IPS-18c (cell line): Measurements from ENCODE around the gene DNAJC11.
A peak's percentile ranks its signal among the peaks of the same experiment; 100 is the strongest.

Experiments used
- H3K4me3 ChIP-seq: 2 replicates; pipeline ENCODE4 v1.7.0; 2013; ENCODE audit warnings: low read depth, mild to moderate bottlenecking, low read length, moderate library complexity; ENCODE audit not compliant: insufficient read depth
- H3K9me3 ChIP-seq: one replicate; pipeline ENCODE4 v1.6.1; 2013; ENCODE audit warnings: mild to moderate bottlenecking, low read length, moderate library complexity; ENCODE audit not compliant: control insufficient read depth, insufficient read depth

The DNAJC11 gene

GRCh38 chr1:6635910-6636760 is 65.5 kb downstream of the DNAJC11 start:
- H3K4me3 ChIP-seq: no peak overlapping the region
- peaks cover 2% of the 10 kb centered on the region for H3K9me3 ChIP-seq

DNA sequence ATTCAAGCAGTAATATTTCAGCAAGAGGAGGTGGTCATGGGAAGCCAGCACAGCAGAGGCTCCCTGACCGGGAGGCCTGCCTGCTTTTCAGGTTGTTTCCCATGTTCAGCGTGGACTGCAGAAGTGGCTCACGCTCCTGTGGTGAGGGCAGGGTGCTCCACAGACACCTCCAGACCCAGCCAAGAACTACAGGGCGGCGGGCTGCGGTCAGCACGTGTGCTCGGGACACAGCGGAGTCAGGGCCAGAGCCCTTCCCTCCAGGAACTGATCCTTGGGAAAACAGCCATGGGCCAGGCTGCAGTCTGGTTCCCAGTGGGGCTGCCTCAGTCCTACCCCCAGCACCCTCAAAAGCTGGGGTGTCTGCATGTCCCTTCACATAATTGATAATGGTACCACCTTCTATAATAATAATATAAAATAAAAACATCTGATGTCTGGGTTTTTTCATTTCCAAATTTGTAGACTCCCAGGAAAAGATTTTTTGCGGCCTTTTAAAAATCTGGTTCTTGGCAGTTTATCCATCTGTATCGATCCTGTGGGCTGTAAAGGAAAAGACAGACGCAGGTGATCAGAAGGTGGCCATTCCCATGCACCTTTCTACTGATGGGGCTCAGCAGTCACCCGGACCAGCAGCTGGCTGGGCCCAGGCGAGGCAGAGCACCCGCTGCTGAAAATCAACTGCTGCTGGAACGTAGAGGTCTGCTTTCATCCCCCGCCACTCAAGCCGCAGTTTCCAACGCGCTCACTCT is 66.3 kb downstream of the DNAJC11 start:
- Histone ChIP-seq H3K4me3 (no peak overlapping the region), H3K9me3 (peaks cover 2% of the 10 kb centered on the region)

- Histone ChIP-seq H3K9me3 (no peaks in the 10 kb centered on the region), H3K4me3 (no peak overlapping the region)
Measured at GRCh38 chr1:6634371-6635052, 67.1 kb downstream of the DNAJC11 start.

GRCh38 chr1:6632588-6633514 is 68.8 kb downstream of the DNAJC11 start:
- Histone ChIP-seq H3K9me3 (no peaks in the 10 kb centered on the region), H3K4me3 (no peak overlapping the region)

- no peak overlapping the region for H3K4me3 ChIP-seq
- H3K9me3 ChIP-seq: no peaks in the 10 kb centered on the region
Measured at GRCh38 chr1:6631058-6631457, 70.6 kb downstream of the DNAJC11 start.

DNA sequence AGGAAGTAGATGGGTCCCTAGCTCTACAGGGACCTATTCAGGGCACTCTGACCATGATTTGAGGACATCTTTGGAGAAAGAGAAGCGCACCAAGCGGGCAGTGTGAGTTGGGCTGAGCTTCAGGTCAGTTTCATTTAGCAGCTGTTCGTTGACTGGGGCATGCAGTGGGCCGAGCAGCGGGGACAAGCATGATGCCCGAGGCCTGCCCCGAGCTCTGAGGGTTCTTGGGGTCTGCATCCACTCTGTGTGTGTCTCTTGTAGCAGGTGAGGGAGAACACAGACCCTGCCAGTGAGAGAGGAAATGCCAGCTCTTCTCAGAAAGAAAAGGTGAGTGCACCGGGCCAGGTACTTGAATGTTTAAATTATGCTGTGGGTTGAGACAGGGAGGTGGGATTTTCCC is 71.6 kb downstream of the DNAJC11 start:
- no peaks in the 10 kb centered on the region for H3K9me3 ChIP-seq

DNA sequence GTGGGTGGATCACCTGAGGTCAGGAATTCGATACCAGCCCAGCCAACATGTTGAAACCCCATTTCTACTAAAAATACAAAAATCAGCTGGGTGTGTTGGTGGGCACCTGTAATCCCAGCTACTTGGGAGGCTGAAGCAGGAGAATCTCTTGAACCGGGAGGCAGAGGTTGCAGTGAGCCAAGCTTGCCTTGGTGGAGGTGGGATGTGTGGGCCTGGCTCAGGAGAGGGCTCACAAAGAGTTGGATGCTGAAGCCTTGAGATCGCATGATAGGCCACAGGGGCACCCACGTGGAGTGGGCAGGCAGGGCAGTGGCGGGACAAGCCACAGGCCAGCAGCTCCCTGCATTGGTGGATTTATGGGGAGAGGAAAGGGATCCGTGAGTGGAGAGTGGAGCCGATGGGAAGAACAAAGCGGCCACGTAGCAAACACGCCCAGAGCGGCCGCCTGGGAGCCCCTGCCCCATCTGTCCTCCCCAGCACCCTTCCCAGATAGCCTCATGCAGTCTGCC is 72.6 kb downstream of the DNAJC11 start:
- no peaks in the 10 kb centered on the region for H3K9me3 ChIP-seq
- H3K4me3 ChIP-seq: no peak overlapping the region

More for the DNA sequence above, 71.6 kb downstream of the DNAJC11 start:
- no peak overlapping the region for H3K4me3 ChIP-seq

DNA sequence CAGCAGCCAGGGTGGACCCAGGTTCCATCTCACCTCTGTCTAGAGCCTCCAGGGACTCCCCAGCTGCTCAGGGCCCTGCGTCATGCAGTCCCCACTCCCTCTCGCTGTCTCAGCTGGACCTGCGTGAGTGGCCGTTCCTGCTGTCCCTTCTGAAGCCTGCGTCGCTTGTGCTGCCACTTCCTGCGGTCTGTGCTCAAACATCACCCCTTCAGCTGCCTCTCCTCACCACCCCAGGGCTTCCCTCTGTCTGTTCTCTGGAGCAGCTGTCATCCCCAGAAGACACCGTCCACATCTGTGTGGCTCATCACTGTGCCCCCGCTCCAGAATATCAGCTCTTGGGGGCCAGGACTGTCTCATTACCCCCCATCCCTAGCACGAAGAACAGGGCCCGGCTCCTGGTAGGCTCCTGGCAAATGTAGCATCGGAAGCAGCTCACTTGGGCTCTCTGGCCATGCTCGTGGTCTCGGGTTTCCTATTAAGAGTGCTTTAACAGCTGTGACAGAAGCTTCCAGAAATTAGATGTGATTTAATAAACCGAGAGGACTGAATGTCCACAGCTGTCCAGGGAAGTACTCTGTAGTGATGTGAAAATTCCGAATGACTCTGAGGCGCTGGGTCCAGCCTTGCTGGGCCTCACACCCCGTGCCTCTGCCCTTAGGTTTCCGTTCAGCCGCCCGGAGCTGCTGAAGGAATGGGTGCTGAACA is 73.6 kb downstream of the DNAJC11 start:
- Histone ChIP-seq H3K4me3 (no peak overlapping the region), H3K9me3 (no peaks in the 10 kb centered on the region)

GRCh38 chr1:6627031-6627430 is 74.6 kb downstream of the DNAJC11 start:
- H3K9me3 ChIP-seq: no peaks in the 10 kb centered on the region

GRCh38 chr1:6625584-6626149 is 75.9 kb downstream of the DNAJC11 start:
- H3K4me3 ChIP-seq: peak overlapping the region; percentile 82

More at GRCh38 chr1:6627031-6627430, 74.6 kb downstream of the DNAJC11 start:
- peak overlapping the region; percentile 1; the same call in 1 of the 2 replicates for H3K4me3 ChIP-seq

GRCh38 chr1:6624710-6625583 is 76.7 kb downstream of the DNAJC11 start, which contains the start of gene THAP3:
Gene THAP3, plus strand, starts transcription at chr1:6624868. Its CDS starts 351 bp downstream, at chr1:6625219.
- H3K9me3 ChIP-seq: no peaks in the 10 kb centered on the region

More at GRCh38 chr1:6625584-6626149, 75.9 kb downstream of the DNAJC11 start:
- no peaks in the 10 kb centered on the region for H3K9me3 ChIP-seq

DNA sequence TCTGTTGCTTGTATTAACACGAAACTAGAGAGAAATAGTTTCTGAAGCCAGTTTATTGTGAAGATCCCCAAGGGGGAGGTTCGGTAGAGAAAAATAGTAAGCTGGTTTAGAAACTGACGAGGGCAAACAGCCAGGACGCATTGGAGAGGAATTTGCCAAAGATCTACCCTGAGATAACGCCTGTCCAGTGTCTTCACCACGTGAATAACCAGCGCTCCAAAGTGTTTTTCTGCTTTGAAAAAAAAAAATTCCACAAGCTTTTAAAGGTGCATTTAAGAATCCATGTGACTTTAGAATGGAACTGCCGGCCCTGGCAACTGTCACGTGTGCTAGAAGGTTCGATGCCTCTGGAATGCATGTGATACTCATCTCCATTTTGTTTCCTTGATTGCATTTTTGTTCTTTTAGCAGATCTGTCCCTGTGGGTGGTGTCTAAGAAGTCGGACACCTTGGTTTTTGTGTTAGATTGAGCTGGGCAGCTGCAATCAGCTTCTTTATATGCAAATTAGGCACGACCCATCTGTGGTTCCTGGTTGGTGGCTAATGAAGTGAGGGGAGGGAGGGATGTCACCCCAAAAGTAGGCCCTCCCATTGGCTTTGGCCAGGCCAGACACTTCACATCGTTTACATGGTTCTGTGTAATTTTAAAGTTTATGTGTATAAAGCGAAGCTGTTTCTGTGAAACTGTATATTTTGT is 78.2 kb downstream of the DNAJC11 start:
- Histone ChIP-seq H3K4me3 (no peak overlapping the region), H3K9me3 (no peaks in the 10 kb centered on the region)

More at GRCh38 chr1:6624710-6625583, 76.7 kb downstream of the DNAJC11 start, which contains the start of gene THAP3:
- H3K4me3 ChIP-seq: peak within 1 kb of the TSS; percentile 82

DNA sequence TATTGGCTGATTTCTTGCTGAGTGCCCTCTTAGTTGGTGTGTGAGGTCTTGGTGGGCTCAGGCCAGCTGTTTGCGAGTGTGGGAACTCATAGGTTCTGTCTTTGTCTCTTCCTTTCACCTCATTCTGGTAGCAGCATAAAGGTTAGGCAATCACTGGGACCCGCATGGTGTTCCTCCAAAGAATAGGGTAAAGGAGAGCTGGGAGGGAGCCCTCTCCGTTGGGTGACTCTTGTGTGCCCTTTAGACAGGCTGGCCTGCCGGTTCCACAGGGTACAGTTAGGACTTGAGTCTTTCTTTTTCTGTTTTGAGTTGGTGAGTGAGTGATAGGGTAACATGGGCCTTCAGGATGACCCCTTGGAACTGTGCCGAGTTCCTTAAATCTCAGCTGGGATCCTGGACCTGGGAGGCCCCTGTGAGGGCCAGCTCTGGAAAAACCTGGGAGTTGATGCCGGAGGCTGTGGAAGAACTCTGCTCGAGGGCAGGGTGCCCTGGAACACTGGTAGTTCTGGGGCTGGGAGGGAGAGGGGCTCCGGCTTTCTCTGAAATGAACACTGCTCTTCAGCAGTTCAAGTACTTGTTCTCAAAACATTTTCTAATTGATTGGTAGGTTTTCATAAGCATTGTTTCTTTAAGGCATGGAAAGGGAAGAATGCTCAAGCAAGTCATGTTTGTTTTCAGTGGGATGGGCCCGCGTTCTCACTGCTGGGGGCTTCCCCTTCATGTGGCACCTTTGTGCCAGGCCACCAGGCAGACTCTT is 79.0 kb downstream of the DNAJC11 start:
- H3K4me3 ChIP-seq: no peak overlapping the region
- no peaks in the 10 kb centered on the region for H3K9me3 ChIP-seq
